ENCODE measurements around the gene SYNPO2L.
"Not testable (repeated sequence)": the region's sequence is repeated elsewhere in the genome, so short reads cannot be mapped to it uniquely, and the experiment has no call there.

The SYNPO2L gene

GRCh38 chr10:73648975-73649829, 6.6 kb downstream of the SYNPO2L start:
- no peak for FAIRE-seq

GRCh38 chr10:73647875-73648651, 7.8 kb downstream of the SYNPO2L start:
- no peak for FAIRE-seq

DNA sequence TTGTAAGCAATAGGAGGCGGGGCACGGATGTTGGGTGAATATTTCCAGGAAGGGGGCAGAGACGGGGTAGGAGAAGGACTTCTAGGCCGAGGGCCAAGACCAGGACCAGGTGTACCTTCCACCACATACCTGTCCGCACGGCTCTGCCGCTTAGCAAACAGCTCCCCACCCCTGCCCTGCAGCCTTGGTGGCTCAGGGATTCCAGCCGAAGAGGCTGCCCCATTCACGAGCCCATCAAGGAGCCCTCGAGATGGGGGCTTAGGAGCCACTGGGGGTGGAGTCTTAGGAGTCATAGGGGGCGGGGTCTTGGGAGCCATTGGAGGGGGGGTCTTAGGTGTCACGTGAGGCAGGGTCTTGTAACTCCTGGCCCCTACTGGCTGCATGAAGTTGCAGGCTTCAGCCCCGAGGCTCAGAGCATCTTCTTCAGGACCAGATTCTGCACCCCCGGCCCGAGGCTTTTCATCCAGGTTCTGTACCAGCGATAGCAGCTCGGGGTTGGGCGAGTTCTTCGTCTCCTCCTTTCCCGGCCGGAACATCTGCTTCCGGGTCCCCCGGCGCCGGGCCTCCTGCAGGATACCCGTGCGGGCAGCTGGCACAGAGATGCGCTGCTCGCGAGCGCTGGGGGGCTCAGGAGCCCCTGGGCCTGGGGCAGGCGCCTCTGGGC, 8.5 kb downstream of the SYNPO2L start:
- FAIRE-seq, result no peak

DNA sequence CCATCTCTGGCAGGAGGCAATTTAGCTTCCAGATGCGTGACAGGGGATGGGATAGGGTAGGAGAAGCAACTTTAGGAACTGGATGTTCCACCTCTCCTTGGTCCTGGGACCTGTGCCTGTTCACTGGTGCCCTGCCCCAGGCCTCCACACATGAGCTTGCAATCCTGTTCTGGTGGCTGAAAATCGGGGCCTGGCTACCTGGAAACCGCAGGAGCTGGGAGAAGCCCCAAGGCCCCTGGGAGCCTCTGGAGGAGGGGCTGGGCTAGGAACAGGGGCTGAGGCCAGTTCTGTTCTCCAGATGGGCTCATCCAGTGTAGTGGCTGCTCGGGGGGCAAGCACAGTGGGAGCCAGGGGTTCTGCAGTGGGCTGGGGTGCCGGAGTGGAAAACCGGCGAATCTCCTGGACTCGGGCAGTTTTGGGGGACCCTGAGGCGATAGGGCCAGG, 9.2 kb downstream of the SYNPO2L start:
- FAIRE-seq, result no peak

DNA sequence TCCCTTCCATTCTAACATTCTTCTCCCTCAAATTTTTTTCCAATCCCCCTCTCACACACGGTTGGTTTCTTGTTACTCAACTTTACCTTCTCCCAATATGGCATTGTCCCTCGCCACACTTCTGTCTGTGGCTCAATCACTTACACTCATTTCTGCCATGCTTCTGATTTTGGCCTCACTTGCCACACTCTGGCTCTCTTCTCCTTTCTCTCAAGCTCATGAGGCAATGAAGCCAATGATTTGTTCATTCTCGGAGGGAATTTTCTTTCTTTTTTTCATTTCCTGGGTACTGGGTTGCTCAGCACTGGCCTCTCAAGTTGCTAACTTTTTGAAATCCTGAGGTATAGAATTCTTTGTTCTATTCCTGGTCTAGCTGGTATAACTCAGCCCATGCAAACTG, 10.6 kb downstream of the SYNPO2L start:
- no peak for FAIRE-seq

DNA sequence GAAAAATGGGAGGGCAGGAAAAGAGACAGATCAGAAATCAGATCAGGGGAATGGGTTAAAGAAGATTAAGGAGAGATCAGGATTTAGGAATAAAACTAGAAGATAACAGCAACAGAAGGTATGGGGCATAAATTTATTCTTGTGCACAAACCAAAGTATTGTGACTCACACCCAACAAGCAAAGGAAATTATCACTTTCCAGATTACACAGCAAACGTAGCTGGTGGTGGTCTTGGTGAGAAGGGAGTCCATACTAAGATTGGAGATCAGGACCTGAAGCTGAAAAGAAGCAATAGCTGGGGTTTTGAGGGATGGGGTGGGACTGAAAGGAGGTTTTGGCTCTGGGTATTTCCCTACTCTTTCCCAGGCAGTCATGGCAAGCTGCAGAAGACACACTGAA, 11.1 kb downstream of the SYNPO2L start:
- no peak for FAIRE-seq

- FAIRE-seq, result peak; percentile 39
Measured at GRCh38 chr10:73644015-73644743, 11.7 kb downstream of the SYNPO2L start.

DNA sequence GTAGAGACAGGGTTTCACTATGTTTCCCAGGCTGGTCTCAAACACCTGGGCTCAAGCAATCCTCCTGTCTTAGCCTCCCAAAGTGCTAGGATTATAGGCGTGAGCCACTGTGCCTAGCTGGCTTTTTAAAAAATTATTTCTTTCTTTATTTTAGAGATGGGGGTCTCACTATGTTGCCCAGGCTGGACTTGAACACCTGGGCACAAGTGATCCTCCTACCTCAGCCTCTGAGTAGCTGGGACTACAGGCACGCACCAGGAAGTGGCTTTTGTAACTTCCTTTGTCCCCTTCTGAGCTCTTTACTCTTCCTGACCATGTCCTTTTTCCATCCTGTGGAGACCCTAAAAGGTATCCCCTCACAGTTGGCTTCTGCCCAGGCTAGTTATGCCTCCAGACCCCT, 12.5 kb downstream of the SYNPO2L start:
- FAIRE-seq, result no peak

DNA sequence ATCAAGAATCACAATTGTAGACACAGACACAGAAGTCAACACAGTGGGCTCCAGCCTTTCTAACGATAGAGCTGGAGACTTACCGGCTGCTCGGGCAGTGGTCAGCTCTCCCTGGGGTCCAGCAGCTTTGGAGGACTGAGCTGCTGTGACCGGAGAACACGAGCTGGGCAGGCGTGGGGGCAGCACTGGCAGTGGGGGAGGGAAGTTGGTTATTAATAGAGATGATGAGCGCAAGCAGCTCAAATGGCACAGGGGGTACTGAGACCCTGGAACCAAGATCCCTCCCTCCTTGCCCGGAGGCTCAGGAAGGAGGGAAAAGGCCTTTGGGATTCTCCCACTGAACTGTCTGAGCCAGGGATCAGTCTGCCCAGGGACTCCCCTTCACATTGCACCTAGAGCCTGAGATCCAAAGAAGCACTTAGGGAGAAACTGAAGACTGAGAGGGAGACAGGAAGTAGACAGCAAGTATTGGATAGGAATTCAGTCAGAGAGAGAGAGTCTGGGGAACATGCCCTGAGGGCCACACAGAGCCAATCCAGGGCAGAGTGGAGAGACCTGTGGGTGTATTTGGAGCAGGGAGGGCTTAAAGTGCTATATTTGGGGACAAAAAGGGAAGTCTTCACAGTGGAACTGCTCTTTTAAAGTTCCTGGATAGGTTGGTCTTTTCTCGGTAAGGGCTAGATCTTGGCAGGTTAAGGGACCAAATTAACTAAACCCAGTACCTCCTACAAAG, 14.3 kb downstream of the SYNPO2L start, which contains the start of gene MYOZ1:
TSS of gene MYOZ1 (minus strand) at position 147 of the 733 bp plus-strand sequence. CDS start 1,457 bp downstream, outside the sequence.
- no peak for FAIRE-seq

- FAIRE-seq, result no peak
Measured at GRCh38 chr10:73639286-73639685, 16.5 kb downstream of the SYNPO2L start.

DNA sequence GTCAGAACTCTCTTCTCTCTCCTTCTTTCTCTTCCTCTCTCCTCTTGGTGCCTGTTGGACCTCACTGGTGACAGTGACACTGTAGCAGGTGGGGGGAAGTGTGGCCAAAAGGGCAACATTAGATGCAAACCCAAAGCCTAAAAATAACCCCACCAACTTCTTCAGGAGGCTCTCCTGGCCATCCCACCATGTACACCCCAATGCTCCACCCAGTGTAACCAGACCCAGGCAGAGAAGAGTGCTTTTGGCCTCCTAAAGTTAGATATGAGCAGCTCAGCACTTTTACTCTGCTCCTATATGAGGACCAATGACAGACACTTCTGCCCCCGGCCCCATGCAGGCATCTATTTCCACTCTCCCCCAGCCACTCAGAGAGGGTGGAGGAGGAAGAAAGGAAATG, 20.0 kb downstream of the SYNPO2L start:
- FAIRE-seq, result no peak

- FAIRE-seq, result no peak
Measured at GRCh38 chr10:73634421-73634820, 21.4 kb downstream of the SYNPO2L start.

GRCh38 chr10:73629165-73629564, 26.7 kb downstream of the SYNPO2L start:
- FAIRE-seq, result no peak

- no peak for FAIRE-seq
Measured at GRCh38 chr10:73628405-73628804, 27.4 kb downstream of the SYNPO2L start.

DNA sequence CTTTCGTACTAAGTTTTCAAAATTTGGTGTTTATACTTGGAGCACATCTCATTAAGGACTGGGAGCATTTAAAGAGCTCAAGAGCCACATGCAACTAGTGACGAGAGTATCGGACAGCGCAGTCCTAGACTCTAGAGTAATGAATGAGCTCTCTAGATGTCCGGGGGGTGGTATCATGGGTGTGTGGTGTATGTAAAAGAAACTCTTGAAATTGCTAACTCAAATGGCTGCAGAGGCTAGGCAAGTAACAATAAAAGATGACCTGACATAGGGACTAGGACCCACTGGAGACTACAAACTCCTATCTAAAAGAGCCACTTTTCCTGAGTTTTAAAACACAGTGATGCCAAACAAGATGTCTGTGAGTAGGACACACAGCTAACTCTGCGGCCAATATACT, 28.5 kb downstream of the SYNPO2L start:
- FAIRE-seq, result no peak

DNA sequence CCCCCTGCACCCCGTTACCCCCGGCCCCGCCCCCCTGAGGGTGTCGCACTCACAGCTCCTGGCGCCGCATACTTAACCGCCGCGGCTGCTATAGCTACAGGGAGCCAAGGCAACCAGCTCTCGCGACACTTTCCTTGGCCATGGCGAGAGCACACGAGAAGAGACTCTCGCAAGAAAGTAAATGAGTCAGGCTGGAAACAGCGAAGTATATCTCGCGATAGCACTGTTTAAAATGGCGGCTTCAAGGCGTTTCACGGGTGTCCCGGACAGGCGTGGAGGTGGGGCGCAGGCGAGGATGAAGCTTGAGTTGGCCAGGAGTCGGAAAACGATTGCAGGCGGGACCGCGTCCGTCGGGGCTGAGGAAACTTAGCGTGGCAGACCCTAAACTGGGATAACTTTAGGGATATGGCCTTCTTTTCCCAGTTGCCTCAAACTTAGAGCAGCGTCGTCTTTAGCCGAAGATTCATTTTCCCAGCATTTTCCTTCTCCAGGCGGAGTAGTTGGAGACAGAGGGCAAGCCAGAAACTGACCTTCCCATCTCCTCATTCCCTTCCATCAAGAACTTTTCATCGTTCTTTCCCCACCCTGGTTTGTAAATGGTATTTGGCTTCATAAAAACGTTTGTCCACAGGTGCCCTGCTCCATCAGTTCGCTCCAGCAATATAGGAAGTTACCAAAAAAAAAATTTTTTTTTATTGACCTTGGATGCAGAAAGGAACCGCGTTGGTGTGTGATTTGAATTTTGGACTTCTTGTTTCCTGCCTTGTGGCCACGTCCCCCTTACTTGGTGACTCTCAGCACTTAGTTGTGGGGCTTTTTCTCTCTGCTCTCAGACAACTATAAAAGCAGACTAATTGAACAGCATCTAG, 29.7 kb downstream of the SYNPO2L start:
- FAIRE-seq, result no peak

DNA sequence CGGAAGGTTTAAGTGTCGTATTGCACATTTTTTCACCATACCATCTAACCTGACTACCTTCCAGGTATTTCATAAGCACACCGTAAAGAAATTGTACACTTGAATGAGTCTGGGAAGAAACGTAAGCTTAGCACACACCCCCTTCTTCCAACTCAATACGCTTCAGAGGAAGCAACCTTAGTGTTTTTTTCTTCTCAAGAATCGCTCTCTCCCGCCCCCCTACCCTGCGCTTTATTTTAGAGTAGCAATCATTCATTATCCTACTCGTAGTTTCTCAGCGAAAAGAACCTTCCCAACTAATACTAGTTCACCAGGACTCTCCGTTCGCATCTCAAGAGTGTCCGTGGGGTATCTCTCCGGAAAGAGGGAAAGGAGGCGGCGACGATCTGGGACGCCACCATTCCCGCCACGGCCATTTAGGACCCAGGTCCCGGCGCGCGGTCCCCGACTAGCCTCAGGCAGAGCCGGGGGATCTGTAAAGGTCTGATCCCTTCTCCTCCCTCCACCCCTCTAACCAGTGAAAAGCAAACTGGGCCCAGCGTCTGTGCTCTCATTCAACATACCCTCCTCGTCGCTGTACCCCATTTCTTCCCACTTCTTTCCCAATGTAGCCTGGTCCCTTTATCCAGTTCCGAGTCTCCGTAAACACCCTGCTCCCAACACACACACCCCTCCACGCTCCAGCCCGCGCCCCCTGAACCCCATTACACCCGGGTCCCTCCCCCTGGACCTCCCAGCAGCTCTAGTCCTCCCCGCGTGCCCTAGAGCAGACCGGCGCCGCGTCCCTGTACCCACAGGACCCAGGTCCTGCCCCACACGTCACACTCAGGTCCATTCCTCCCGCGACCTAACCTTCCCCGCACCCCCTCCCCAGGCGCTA, 30.6 kb downstream of the SYNPO2L start:
- no peak for FAIRE-seq

DNA sequence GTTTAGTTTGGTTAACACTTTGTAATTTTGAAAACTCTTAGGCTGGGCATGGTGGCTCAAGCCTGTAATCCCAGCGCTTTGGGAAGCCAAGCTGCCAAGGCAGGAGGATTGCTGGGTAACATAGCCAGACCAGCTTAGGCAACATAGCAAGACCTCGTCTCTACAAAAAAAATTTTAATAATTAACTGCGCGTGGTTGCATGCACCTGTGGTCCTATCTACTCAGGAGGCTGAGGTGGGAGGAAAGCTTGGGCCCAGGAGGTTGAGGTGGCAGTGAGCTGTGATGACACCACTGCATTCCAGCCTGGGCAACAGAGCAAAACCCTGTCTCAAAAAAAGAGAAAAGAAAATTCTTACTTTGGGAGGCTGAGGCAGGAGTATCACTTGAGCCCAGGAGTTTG, 32.8 kb downstream of the SYNPO2L start:
- FAIRE-seq, result no peak

GRCh38 chr10:73620974-73621373, 34.9 kb downstream of the SYNPO2L start:
- FAIRE-seq, result not testable (repeated sequence)

GRCh38 chr10:73617143-73617542, 38.7 kb downstream of the SYNPO2L start:
- not testable (repeated sequence) for FAIRE-seq

Data from TTC549 (cell line).